HCT116 (cell line): Measurements from ENCODE around the gene PTPRC.

Source experiments
- CBX3 ChIP-seq: IDR thresholded peaks from 2 replicates; pipeline ENCODE4 v1.6.1; 2012; ENCODE audit warnings: low read depth
- EGR1 ChIP-seq: IDR thresholded peaks from 2 replicates; pipeline ENCODE4 v1.6.1; 2012; ENCODE audit warnings: low read depth
- EZH2 ChIP-seq: fragments of 200-600 bp; sonication (generic); IDR thresholded peaks from 2 replicates; pipeline ENCODE4 v1.6.1; 2017; ENCODE audit warnings: antibody characterized with exemption, mixed run types
- EZH2phosphoT487 ChIP-seq: fragments of 200-600 bp; IDR thresholded peaks from 2 replicates; pipeline ENCODE4 v1.6.1; 2018; ENCODE audit warnings: antibody characterized with exemption, borderline replicate concordance
- FOSL1 ChIP-seq: IDR thresholded peaks from 2 replicates; pipeline ENCODE4 v1.6.1; 2012; ENCODE audit warnings: low read depth
- JUND ChIP-seq: IDR thresholded peaks from 2 replicates; pipeline ENCODE4 v1.6.1; 2012
- POLR2A ChIP-seq: IDR thresholded peaks from 2 replicates; pipeline ENCODE4 v1.7.0; 2011; ENCODE audit warnings: borderline replicate concordance; ENCODE audit not compliant: insufficient read depth, insufficient read length; ENCODE audit errors: extremely low read depth
- POLR2AphosphoS5 ChIP-seq: IDR thresholded peaks from 2 replicates; pipeline ENCODE4 v1.6.1; 2011; ENCODE audit warnings: mild to moderate bottlenecking, low read depth, low read length, moderate library complexity
- RAD21 ChIP-seq: IDR thresholded peaks from 2 replicates; pipeline ENCODE4 v1.6.1; 2012; ENCODE audit warnings: low read depth, mild to moderate bottlenecking
- SIN3A ChIP-seq: IDR thresholded peaks from 2 replicates; pipeline ENCODE4 v1.6.1; 2012; ENCODE audit warnings: low read depth
- ZNF274 ChIP-seq: fragments of 200-500 bp; sonication (Bioruptor generic); IDR thresholded peaks from 2 replicates; pipeline ENCODE4 v1.6.1; 2014; ENCODE audit warnings: mild to moderate bottlenecking, low read depth, low read length, inconsistent platforms
- TF ChIP-seq, protein P1 (sequence below), 3 experiments: fragments of 200-600 bp in 1 of 3; sonication (generic) in 1 of 3; IDR thresholded peaks in 2 of 3; conservative IDR thresholded peaks in 1 of 3; 2 replicates each; pipeline ENCODE4 v1.5.1; 2012 to 2017; ENCODE audit warnings: low read depth in 2 of 3, low read length in 2 of 3, antibody characterized with exemption in 1 of 3, borderline replicate concordance in 1 of 3, control low read depth in 1 of 3, mild to moderate bottlenecking in 1 of 3, mixed read lengths in 1 of 3, mixed run types in 1 of 3, moderate library complexity in 1 of 3; ENCODE audit not compliant: insufficient read depth in 1 of 3
- TF ChIP-seq, protein P2 (sequence below): IDR thresholded peaks from 2 replicates; pipeline ENCODE4 v1.6.1; 2012
- TF ChIP-seq, protein P3 (sequence below): IDR thresholded peaks from 2 replicates; pipeline ENCODE4 v1.6.1; 2011; ENCODE audit warnings: mild to moderate bottlenecking, low read length, moderate library complexity; ENCODE audit not compliant: insufficient replicate concordance; ENCODE audit errors: extremely low read depth

DNA sequence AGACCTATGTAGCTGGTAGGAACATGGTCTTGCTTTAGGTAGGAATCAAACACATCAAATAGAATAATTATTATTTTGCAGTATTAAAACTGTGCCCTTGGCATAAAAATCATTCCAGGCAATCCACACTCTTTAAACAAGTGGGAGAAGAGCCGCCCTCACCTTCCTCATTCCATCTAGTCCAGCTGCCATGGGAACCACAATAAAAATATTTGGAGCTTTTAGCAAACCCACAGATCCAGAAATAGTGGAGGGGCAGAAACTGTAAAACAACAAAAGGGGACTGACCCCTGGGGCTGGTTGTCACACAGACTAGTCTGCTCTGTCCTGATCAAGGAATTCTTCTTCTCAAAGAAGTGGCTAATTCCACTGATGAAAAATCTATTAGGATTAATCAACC is 61.6 kb downstream of the PTPRC start:
- TF ChIP-seq, protein P1, sequence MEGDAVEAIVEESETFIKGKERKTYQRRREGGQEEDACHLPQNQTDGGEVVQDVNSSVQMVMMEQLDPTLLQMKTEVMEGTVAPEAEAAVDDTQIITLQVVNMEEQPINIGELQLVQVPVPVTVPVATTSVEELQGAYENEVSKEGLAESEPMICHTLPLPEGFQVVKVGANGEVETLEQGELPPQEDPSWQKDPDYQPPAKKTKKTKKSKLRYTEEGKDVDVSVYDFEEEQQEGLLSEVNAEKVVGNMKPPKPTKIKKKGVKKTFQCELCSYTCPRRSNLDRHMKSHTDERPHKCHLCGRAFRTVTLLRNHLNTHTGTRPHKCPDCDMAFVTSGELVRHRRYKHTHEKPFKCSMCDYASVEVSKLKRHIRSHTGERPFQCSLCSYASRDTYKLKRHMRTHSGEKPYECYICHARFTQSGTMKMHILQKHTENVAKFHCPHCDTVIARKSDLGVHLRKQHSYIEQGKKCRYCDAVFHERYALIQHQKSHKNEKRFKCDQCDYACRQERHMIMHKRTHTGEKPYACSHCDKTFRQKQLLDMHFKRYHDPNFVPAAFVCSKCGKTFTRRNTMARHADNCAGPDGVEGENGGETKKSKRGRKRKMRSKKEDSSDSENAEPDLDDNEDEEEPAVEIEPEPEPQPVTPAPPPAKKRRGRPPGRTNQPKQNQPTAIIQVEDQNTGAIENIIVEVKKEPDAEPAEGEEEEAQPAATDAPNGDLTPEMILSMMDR (IDR thresholded peaks at IDR 0.05 in 2 of 3, conservative IDR thresholded peaks at IDR 0.05 in 1 of 3; ENCODE audit: borderline replicate concordance in 1 of 3, insufficient read depth in 1 of 3, low read depth in 2 of 3, low read length in 2 of 3): no peak
- TF ChIP-seq JUND (no peak), POLR2AphosphoS5 (no peak), EZH2 (no peak), ZNF274 (no peak), POLR2A (no peak), SIN3A (no peak), EGR1 (no peak), CBX3 (no peak), RAD21 (no peak), EZH2phosphoT487 (no peak), FOSL1 (no peak)
- TF ChIP-seq, protein P2, sequence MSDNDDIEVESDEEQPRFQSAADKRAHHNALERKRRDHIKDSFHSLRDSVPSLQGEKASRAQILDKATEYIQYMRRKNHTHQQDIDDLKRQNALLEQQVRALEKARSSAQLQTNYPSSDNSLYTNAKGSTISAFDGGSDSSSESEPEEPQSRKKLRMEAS: no peak
- TF ChIP-seq, protein P3, sequence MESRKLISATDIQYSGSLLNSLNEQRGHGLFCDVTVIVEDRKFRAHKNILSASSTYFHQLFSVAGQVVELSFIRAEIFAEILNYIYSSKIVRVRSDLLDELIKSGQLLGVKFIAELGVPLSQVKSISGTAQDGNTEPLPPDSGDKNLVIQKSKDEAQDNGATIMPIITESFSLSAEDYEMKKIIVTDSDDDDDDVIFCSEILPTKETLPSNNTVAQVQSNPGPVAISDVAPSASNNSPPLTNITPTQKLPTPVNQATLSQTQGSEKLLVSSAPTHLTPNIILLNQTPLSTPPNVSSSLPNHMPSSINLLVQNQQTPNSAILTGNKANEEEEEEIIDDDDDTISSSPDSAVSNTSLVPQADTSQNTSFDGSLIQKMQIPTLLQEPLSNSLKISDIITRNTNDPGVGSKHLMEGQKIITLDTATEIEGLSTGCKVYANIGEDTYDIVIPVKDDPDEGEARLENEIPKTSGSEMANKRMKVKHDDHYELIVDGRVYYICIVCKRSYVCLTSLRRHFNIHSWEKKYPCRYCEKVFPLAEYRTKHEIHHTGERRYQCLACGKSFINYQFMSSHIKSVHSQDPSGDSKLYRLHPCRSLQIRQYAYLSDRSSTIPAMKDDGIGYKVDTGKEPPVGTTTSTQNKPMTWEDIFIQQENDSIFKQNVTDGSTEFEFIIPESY: no peak
